Left lobe of liver (tissue), 2 donors: ENCODE data around the gene TUBE1. TPM values are rescaled to one million over a fixed set of nuclear protein-coding genes. Genes with fewer than 3 reads are reported as not detected.
"Not testable (repeated sequence)": the region's sequence is repeated elsewhere in the genome, so short reads cannot be mapped to it uniquely, and the experiment has no call there.

ENCODE experiments used
- ATAC-seq: fragments of 200-7000 bp; cut with Tn5 transposase; one replicate; pipeline ENCODE4 v1.9.1; 2020; ENCODE audit warnings: mild to moderate bottlenecking, moderate library complexity
- DNase-seq: peaks from one replicate; pipeline ENCODE4 v3.0.0-alpha.2; 2020; ENCODE audit warnings: low spot score
- total RNA-seq: library from RNA; stranded (reverse); gene quantifications from one replicate; pipeline ENCODE4 v1.2.1, GENCODE V29; 2021
- donor health status: DM: no; HTN: no; CAD: no; lungs with moderate emphysema.
- donor health status: DM: no; HTN: yes; CAD: no.

TUBE1 gene
- total RNA-seq, 1 donor from 2014 or later, result 31.9 TPM

DNA sequence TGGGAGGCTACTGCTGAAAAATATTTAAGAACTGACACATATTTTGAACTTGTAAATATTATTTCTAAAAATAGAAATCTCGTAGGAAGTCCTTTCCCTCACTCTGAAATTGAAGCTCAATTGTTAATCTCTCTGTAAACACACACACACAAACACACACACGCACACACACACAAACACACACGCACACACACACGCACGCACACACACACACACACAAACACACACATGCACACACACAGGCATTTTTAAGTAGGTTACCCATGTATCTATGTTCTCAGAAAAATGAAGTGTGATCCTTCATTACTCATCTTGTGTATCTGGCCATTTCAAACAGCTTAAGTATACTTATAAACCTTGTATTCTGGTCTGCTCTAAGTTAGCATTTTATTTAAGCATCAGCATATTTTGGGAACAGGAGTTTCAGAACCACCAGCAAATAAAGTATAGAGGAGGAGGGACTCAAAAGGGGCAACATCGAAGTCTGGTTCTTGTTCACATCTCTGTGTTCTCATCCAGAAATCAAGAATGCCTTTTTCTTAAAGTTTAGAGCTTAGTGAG lies 21.8 kb downstream of the TUBE1 start:
- ATAC-seq, result no peak
- no peak for DNase-seq

DNA sequence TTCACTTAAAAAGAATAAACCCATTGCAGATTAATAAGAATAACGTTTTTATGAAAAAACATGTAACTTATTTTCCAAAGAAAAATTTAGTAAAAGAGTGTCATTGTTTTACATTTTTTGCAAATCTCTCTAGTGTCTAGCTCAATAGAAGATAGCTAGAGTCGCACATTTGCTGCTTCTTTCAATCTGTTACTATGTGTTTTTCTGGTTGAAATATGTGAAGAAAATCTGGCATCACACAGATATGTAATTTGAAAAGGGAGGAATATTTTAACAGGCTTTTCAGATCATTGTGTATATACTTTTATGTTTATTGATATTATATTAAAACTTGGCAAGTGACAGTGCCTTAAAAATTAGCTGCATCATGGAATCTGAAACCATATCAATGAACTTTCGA lies 24.3 kb downstream of the TUBE1 start:
- ATAC-seq, result no peak
- DNase-seq, result no peak

DNA sequence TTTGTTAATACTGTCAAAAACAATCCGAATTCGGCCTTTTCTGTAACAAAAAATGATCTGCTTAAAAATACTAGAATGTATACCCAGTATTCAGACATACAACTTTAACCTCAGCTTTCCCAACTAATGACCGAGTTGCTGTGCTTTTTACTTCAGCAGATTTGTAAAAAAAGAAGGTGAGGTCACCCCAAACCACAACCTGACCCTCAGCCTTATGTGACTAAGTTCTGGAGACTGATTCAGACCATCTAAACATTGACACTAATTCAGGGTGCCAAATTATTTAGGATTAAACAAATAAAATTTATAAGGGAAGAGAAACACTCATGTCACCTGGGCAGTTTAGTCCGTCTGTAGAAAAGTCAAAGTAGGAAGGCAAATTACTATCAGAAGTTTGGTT lies 25.7 kb downstream of the TUBE1 start:
- no peak for ATAC-seq
- no peak for DNase-seq

DNA sequence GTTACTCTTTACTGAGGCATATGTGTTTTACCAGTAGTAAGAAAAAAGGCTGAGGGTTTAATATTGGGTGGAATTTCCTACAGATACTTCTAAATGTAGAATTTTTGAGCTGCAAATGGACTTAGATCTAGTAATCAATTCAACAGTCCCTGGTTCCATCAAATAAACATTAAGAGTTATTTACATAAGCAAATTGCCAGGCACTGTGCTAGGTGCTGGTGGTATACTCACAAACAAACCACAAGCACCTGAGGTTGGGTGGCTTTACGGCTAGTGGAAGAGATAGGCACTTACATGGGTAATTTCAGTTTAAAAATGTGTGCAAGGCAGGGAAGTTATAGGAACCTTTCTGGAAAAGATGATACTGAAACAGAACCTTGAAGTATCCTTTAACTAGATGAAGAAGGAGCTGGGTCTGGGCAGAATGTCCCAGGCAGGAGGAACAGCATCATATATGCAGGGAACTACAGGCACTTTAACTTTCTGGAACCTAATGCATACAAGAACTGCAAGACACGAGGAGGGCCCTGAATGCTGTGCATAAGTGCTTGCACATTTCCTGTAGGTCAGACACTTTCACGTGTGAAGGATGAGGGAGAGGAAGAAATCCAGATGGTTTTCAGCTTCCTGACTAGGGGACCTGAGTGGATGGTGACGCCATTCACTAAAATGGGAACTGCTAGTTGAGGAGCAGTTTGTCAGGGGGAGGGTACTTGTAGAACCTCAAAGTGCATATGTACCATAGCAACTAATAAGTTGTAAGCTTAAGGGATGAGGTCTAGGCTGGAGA lies 28.8 kb downstream of the TUBE1 start:
- no peak for DNase-seq
- peak; percentile 52 for ATAC-seq

DNA sequence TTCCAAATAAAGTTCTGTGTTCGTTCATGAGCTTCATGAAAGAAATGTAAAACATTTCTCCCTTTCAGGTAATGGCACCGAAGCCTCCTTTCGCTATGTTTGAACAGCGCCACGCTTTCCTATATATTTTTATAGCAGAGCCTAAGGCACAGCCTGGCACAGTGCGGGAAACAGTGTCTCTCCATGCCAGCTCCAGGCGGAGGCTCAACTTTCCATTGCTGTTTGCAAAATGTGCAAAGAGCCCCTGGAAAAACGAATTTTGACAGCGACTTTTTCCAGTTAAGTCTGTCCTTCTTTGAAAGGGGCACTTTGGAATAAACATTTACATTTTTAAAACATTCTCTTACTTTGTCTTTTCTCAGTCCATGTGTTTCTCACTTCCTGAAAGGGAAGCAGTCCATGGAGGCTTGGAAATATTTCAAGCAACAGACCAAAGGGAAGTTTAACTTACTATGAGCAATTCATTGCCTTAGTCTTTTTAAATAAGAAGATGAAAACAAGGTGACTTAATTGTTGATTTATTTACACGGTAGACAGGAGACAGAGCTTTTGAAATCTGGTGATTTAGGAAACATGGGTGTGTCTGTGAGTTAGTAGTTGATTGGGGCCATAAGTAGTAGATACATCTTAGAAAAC lies 32.6 kb downstream of the TUBE1 start:
- no peak for ATAC-seq
- no peak for DNase-seq

DNA sequence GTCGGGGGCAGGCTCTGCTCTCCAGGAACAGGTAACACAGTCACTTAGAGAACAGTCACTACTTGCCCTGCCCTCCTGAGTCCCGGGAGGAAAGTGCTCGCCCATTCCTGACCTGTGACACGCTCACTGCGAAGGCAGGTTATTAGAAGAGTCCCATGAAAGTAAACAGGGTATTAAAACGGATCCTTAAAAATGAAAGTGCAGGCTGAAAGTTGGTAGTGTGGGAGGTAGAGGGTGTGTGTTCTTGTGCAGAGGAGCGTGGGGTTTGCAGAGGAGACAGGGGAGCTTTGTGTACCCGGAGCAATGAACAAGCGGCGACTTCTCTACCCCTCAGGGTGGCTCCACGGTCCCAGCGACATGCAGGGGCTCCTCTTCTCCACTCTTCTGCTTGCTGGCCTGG lies 33.3 kb downstream of the TUBE1 start, which contains the start of gene CCN6:
CCN6 (plus strand) TSS at position 104 of the 400 bp plus-strand sequence; CDS start at position 358, 254 bp downstream.
- no peak for DNase-seq
- no peak for ATAC-seq

DNA sequence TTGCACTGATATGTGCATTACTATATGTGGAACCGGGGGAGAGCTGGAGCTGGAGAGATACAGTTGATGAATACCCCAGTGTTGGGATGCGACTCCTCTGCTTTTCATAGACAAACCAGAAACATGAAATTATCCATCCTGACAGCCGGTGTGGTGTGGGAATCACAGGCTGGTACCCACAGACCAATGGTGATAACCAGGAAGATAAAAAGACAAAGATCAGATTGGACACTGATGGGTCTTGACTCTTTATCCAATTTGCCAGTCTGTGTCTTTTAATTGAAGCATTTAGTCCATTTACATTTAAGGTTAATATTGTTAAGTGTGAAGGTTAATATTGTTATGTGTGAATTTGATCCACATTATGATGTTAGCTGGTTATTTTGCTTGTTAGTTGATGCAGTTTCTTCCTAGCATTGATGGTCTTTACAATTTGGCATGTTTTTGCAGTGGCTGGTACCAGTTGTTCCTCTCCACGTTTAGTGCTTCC lies 36.0 kb downstream of the TUBE1 start:
- DNase-seq, ATAC-seq: not testable (repeated sequence)

DNA sequence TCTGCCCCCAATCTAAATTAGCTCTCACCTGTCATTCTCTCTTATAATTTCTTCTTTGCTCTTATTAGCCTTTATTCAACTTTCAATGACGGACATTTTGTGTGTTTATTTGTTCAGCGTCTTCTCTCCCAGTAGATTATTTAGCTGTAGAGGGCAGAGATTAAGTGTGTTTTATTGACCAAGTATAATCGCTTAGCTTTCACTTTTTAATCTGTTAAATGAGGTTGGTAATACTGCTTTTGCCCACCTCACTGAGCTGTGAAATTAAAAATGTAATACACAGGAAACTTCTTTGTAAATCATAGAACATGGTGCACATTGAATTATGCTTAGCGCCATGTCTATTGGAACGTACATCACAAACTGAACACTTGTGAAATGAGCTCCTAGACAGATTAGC lies 36.9 kb downstream of the TUBE1 start:
- ATAC-seq (no peak), DNase-seq (no peak)

DNA sequence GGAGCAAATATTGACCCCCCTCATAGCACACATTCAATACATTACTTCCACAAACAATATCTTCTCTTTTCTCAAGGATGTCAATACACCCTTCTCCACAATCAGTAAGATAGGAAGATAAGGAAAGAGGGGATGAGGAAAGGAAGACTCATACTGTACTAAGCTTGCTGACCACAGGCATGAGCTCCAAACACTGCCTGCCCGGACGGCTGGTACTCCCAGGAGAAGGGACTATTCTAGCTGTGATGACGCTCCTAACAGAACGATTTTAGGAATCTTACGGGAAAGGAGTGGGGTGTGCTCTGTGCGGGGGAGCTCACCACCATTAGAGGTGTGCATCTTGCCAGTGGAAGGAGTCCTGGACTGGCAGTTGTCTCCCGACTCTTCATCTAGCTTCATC lies 37.3 kb downstream of the TUBE1 start:
- DNase-seq, result no peak
- no peak for ATAC-seq

DNA sequence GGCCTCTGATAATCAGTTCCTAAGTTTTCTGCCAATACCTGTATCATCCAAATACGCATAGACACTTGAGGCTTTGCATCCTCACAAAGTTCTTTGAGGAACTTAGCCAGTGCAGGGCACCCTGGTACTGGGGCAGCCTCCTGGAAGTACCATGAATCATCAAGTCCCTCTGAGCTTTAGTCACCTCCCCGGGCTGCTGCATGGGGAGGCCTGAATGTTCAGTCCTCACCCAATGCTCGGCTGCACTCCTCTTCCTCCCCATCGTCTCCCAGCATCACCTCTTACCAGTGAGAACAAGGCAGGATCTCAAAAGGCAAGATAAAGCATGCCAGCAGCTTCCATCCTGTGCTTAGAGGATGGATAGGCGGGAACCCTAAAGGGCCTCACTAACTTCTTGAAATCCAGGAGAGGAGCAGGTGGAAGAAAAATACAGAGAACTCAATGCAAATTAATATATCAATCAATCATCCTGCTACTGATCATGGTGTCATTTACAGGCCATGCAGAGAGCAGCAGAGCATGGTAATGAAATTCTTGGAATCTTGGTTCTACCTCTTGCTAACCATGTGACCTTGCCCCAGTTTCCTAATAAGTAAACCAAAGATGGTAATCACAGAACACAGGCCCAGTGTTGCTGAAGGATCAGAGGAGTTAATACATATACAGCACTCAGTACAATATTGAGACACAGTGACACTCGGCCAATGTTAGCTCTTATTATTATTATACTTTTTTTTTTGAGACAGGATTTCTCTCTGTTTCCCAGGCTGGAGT lies 38.1 kb downstream of the TUBE1 start:
- peak; percentile 72 for ATAC-seq
- no peak for DNase-seq

DNA sequence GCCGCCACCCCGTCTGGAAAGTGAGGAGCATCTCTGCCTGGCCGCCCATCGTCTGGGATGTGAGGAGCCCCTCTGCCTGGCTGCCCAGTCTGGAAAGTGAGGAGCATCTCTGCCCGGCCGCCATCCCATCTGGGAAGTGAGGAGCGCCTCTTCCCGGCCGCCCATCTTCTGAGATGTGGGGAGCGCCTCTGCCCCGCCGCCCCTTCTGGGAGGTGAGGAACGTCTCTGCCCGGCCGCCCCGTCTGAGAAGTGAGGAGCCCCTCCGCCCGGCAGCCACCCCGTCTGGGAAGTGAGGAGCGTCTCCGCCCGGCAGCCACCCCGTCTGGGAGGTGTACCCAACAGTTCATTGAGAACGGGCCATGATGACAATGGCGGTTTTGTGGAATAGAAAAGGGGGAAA lies 39.8 kb downstream of the TUBE1 start:
- ATAC-seq, DNase-seq: not testable (repeated sequence)

DNA sequence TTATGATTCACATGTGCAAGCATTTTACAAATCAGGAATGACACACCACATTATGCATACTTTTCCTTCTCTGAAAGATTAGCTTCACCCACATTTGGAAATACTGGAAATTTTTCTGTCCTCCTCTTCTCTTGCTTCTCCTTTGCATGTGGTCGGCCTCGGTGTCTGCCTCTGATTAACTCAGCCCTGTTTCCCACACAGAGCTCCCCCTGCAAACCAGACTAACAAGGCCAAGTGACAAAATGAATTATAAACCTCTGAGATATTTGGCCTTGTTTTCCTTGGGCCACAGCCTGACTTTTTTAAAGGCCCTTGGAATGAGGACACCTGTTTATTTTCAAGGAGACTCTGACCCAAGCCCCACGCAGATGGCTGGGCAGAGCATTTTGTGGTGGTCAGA lies 42.4 kb downstream of the TUBE1 start:
- no peak for DNase-seq
- ATAC-seq, result peak; percentile 3

DNA sequence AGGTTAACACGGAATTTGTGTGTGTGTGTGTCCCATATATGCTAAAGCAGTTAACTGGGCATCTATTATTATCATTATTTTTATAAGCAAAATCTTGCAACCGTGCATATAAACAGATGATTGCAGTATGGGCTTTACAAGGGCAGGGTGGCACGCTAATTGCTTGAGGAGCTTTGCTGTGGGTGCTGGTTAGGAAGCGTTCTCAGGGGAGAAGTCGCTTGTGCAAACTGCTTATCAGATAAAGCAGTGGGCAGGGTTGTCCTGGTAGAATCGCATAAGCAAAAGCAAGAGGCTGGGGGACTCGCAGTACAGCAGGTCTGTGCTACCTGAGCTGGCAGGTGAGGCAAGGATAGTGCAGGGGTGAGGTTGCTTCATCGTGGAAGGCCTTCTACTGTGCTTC lies 43.1 kb downstream of the TUBE1 start:
- ATAC-seq, result no peak
- no peak for DNase-seq

DNA sequence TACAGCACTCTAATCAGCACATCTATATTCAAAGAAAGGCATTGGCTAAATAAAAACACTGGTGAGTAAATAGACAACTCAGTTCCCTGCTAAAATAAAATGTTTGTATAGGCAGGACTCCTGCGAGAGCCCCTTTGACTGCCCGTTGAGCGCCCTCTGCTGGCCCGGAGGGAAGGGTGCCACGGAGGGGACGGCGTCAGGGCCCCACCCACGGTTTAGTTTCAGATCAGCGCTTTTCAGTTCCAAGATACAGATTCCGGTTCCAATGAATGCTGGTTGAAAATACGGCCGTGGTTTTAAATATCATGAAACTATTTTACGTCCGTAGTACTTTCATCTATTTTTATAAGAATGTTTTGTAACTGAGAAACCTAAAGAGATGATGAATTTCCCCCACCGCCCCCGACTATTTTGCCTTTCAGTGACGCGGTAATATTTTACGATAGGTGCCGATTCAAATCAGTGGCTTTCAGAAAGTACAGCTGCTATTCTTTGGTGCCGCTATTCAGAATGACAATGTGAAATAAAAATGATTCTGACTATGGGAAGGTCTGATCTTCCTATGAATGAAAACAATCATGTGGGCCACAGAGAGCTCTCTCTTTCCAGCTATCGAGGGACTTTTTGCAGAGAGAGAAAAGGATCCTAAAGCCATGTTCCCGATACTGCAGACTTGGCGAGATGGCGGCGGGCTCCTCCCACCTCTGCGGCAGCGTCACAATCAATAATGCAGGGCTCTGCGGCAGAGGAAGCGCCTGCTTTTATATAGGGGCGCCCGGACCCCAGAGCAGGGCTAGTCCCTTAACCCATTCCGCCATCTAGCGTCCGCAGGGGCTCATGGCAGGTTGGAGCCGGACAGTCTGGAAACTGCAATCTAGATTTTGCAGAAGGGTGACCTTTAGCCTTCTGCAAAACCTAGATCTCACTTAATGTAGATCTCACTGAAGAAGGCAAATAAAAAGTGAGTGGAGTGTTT lies 44.0 kb downstream of the TUBE1 start:
- peak; percentile 89 for DNase-seq
- peak; percentile 94 for ATAC-seq

DNA sequence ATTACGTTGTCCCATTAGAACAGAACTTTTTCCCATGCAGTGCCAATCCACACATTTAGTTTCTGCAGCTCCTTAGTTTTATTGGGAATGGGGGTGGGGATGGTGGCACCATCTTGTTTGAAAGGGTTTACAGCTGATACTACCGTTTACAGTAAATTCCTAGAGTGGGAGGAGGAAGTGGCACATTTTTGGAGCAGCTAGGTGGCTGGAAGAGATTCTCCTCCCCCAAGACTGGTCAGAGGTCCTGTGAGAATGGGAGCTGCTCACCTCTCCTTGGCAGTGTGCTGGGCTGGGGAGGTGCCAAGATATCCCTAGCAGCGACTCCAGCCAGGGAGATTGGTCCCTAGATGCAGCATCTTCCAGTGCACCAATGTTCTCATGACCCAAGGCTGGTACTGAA lies 45.7 kb downstream of the TUBE1 start:
- no peak for ATAC-seq
- no peak for DNase-seq

DNA sequence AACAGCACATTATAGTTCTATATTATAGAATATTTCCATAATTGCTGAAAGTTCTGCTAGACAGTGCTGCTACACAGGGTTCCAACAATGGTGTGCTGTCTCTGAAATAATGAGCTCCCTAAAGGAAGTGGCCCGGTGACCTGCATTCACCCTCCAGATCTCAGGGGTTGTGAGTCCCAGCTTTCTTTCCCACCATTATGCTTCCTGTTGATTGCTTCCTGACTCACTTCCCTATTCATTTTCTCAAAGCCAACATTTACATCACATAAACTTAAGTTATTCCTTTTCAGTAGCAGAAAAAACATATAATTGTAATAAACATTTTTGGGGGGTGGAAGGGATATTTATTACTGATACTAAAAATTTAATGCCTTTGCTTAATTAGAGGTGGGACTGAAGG lies 46.3 kb downstream of the TUBE1 start:
- ATAC-seq (no peak), DNase-seq (no peak)

DNA sequence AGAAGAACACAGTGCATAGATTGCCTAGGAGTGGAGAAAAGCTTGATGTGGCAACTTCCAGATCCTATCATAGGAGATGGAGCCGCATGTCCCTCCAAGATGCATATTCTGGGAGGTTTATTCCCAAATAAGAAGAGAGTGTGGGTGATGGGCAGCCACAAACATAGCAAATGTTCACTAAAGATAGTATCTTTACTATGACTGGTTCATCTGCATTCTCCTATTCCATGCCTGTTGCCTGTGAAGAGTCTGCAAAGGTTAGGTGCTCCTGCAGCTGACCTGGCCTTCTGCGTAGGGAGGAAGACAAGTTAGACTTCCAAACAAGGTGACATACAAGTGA lies 47.9 kb downstream of the TUBE1 start:
- ATAC-seq (no peak), DNase-seq (no peak)

DNA sequence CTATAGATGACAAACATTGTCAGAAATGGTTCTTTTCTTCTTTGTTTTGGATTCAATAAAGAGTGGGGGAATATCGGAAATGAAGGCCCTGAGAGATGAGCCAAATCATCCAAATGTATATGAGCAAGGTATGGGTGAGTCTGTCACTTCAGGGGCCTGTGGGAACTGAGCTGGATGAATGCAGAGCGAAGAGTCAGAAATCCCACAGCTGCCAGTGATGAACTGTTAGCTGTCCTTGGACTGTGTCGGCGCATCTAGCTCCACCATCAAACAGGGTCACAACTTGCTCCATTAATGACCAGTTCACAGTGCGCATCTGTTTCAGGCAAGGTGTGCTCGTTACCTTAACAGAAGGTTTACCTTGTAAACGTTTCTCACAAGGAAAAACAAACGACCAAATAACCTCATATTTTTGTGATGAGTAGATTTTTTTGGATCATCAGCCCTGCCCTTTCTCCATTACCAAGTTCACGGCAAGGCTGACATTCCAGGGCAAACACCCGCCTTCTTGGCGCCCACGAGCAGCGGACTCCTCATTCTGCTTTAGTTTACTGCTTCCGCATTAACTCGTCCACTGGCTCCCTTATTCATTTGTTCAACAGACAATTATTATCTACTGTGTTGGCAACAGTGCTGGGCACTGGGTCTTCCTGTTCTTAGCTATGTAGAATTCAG lies 48.4 kb downstream of the TUBE1 start:
- DNase-seq, result no peak
- no peak for ATAC-seq

DNA sequence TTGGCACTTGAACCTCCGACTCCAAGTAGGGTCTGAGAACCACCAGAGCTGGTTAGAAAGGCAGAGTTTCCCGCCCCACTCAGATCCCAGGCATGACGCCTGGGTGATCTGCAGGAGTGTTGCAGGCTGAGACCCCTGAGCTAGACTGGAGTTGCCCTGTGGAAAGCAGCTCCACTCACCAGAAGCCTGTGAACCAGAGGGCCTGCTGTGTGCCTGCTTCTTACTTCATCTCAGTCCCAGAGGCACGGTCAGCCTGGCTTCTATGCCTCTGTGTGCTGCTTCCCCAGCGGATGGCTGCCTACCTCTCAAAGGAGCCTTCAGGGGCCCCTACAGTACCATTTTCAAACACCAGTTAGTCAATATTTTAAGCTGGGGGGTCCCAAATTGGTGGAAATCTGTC lies 49.0 kb downstream of the TUBE1 start:
- ATAC-seq, result no peak
- no peak for DNase-seq

DNA sequence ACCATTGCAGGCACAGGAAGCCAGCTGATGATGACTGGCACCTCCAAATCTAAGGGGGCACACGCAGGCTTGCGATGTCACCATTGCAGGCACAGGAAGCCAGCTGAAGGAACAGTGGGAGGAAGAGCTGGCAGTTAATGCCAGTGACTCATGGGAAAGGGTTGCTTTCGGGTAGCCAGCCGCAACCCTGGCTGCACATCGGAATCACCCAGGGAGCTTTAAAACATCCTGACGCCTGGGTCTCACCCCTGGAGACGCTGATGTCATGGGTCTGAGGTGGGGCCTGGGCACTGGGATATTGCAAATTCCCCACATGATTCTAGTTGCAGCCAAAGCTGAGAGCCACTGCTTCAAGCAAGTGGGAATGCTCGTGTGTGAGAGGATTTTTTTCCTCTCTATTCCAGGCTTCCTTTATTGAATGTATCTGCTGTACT lies 49.5 kb downstream of the TUBE1 start:
- ATAC-seq (no peak), DNase-seq (no peak)
